Muscle of arm (tissue), 12 donors: ENCODE data around the gene SPTLC3. TPM values are rescaled to one million over a fixed set of nuclear protein-coding genes. Genes with fewer than 3 reads are reported as not detected.

Experiments used
- DNase-seq: peaks from one replicate; pipeline ENCODE4 v3.0.0-alpha.2; 2013
- polyA plus RNA-seq, 12 donors: library from polyadenylated mRNA; unstranded; fragments of 120-200 nt; gene quantifications; one replicate each; pipeline ENCODE4 v1.2.1, GENCODE V29; 2013; ENCODE audit not compliant: insufficient read length in 12 of 12

SPTLC3 gene
- polyA plus RNA-seq, 12 donors, result 1.6 to 10.7 (median 3.1) TPM; not detected in 1

DNA sequence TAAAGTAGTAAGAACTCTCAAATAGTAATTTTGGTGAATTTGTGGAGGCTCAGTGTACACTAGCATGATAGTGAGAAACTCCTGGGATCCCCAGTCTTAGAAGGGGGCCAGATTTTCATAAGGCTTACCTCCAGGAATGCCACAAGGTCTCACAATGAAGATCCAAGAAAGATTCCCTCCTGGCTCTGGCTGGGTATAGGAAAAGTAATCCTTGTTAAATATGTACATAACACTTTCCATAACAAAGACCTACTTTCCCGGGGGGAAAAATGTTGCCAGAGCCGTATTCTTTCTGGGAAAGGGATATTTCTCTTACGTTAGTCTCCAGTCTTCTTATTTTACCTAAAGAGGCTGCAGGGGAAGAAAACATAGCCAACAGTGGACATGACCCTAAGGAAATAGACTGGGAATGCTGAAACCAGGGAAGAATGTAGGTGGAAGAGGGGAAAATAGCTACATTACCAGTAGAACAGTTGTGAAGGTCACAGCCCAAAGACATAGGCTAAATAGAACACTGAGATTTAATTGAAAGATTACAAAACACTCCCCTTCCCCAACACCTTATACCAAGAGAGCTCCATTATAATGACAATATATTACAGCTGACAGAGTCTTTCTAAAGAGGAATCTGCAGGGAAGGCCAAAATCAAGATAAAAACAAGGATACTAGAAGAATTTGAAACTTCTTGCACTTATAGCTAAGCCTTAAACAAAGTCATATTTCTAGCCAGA is 177.4 kb downstream of the SPTLC3 start:
- no peak for DNase-seq

DNA sequence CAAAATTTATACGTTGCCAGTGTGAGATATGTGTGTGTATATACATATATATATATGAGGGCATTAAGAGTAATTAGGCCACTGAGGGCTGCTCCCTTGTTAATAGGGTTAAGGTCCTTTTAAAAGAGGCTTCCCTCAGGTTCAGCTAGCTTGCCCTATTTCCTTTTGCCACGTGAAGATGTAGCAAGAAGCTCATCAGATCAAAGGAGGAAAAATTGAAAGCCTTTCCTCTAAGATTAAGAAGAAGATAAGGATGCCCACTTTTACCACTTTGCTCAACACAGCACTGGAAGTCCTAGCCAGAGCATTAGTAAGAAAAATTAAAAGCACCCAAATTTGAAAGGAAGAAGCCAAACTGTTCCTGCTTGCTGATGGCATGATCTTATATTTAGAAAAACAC is 179.1 kb downstream of the SPTLC3 start:
- no peak for DNase-seq

DNA sequence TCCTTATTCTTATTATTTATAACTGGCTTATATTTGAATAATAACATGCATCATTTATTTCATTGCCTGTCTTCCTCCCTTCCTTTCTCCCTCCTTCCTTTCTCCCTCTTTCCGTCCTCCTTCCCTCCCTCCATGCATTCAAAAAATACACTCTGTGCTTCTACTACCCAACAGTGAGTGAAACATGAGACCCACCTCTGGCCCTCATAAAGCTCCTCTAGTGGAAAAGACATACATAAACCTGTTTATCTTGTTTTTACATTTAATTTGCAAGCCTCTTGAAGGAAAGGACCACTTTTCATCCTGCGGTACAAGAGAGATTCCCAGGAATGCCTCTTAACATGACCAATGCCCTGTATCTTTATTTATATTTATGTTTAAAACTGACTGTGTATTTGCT is 190.5 kb downstream of the SPTLC3 start:
- DNase-seq, result no peak

DNA sequence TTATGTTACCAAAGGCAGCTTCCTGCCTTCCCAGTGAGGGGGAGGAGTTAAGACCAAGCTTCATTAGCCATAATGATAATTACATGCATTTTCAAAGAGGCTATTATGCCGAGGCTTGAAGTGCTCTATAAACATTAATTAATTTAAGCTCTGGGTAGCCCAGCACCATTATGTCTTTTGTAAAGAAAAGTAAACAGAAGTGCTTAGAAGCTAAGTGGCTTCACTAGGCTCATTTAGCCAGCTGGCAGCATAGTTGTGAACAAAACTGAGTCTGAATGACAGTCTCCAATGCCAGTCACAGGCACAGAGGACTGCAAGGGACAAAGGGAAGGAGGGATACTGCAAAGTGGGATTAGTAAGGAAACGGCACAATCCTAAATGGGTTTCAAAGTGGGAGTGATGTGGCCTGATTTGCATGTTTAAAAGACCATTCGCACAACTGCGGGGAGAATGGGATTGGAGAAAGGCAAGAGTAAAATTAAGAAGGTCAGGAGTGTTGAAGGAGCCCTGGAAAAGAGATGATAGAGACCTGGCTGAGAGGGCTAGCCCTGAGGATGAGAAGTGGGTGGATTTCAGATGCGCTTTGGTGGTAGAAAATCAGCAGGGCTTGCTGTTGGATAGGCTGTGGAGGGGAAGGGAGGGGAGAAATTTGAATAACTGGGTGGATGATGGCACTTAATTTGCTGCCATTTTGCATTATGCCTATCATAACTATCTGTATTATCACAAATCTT is 192.2 kb downstream of the SPTLC3 start:
- DNase-seq, result no peak

DNA sequence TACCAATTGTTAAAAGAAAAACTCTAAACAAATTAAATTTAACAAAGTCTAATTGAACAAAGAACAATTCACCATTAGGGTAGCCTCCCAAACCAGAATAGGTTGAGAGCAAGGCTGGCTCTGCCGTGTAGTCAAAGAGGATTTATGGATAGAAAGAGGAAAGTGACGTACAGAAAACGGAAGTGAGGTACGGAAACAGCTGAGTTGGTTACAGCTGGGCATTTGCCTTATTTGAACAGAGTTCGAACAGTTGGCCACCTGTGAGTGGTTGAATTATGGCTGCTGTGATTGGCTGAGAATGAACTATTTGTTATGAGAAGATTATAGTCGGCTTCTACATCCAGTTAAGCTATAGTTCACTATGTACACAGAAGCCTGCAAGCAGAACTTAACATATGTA is 193.8 kb downstream of the SPTLC3 start:
- DNase-seq, result no peak

DNA sequence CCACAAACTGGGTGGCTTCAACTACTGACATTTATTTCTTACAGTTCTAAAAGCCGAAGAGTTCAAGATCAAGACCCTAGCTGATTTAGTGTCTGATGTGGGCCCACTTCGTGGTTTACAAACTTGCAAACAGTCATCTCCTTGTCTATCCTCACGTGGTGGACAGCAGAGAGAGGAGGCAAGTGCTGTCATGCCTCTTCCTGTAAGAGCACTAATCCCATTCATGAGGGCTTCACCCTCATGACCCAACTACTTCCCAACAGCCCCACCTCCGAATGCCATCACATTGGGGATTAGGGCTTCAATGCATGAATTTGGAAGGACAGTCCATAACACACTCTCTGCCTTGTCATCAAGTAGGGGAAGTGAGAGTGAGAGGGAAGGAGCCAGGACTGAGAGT is 196.7 kb downstream of the SPTLC3 start:
- DNase-seq, result no peak

DNA sequence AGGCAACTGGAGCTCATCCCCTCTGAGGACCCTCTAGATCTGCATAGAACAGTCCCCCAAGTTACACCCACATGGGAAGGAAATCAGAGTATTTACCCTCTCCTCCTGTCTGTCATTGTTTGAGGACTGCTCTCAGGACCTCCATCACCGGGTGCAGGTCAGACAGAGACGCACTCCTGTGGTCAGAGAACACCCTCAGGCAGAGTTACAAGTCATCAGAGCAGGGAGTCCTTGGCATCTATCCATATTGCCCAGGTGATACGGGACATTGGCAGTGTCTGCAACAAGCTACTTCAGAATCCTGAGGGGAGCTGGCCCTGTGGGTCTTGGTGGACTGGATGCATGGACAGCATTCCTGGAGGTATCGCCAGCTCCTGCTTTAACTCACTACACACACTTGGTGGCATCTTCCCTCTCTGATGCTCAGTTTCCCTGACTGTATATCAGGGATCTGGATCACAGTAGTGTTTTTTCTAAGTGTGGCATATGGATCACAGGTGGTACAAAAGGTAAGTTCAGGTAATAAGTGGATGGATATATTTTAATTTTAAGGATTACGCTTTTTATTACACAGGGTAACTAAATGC is 197.2 kb downstream of the SPTLC3 start:
- DNase-seq, result no peak

DNA sequence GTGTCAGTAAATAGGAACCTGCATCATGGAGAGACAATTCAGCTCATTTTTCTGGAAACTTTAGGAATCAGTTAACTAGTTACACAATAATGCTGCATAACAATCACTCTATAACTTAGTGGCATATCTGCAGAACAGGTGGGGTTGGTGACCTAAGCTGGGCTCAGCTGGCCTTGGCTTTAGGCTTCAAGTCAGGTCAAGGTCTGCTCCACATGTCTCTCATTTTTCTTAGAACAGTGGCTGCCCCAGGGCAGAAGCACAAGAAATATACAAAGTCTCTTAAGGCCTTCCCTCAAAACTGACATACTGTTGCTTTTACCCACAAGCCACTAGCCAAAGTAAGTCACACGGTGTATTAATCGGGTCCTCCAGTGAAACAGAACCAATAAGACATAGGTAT is 198.2 kb downstream of the SPTLC3 start:
- no peak for DNase-seq

DNA sequence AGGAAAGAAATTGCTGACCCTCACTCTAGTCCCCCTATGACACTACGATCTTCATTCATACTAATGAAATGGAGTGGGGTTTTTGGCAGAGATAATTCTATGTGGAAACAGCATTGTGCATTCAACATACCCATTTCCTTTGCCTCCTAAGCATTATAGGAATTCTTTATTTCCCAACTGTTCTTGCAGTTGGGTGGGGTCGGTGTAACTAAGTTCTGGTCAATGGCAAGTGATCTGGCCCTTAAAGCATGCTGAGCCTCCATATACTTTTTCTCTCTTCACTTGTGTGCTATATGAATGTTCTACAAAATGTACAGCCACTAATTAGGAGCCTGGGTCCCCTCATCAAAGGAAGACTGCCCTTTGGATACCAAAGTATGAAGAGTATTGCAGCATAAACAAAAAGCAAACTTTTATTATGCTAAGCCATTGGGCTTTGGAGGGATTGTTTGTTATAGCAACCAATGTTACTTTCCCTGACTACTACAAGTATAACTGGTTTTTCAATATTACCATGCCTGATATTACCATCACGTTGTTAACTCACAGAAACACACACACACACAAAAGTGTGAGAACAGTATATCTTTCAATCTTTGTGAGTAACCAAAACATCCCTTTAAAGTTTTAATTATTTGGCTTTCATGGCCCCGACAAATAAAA is 203.3 kb downstream of the SPTLC3 start:
- DNase-seq, result no peak

DNA sequence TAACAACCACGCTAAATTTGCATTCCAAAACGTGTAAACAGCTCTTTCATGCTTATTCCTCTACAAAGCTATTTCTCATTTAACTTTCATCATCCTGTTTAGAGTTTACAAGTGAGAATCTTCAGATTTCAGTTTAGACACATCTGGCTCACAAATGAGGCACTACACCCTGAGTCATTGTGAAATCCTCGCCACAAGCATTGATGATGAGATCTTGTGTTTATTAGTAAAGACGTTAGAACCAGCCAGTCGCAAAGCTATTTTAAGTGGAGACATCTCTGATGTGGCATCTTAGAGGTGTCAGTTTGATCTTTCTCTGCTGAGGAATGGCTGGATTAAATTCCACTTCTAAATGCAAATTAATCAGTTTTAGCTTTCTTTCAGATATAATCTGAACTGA is 204.0 kb downstream of the SPTLC3 start:
- no peak for DNase-seq

DNA sequence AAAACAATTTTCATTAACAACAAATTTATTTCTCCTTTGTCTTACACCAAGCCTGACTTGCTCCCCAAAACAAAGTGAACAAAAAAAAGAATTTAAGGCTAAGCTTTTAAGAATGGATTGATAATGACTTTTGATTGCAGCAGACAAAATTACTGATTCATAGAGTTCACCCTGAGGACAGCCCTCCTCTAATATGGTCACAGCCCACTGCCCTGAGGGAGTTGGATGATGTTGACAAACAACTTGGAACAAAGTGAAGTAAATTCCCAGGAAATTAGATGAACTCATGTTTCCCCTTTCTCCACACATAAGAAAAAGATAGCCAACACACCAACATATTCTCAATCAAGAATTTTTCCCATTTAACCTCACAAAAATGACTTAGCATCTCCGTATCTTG is 204.6 kb downstream of the SPTLC3 start:
- DNase-seq, result no peak

DNA sequence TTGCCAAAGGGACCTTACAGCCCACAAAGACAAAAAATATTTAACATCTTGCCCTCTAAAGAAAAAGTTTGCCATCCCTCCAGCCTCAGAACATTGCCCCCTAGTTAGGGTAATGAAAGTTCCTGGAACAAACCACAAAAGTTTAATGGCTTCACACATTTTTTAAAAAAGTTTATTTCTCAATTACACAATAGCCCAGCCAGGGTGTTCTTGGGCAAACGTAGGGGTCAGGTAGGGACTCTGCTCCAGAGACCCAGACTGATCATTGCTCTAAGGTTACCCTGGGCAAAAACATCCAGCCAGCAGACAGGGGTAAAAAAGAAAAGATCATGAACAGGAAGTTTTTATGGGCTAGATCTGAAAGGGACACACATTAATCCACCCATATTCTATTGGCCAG is 207.8 kb downstream of the SPTLC3 start:
- DNase-seq, result no peak

Other genes with a start within 250 kb of the SPTLC3 start
- gene ISM1, start 212.3 kb downstream of the SPTLC3 start, polyA plus RNA-seq, result 1 to 10 TPM in 9 of 12 donors, under 1 TPM in 1, not detected in 2; 0.92 to 9.5 (median 2.0) TPM